Neural cell (in vitro differentiated cells): ENCODE results near the gene CTXN1. TPM values are rescaled to one million over a fixed set of nuclear protein-coding genes. Genes with fewer than 3 reads are reported as not detected.

Experiments
- H2AFZ ChIP-seq: fragments of 200-600, 300-800 bp; sonication (generic), shearing (Covaris generic); 2 replicates; pipeline ENCODE4 v1.6.0; 2014; ENCODE audit warnings: low read depth, mild to moderate bottlenecking, antibody characterized with exemption, low read length, moderate library complexity
- H3F3A ChIP-seq: fragments of 200-600 bp; shearing (Covaris generic); 2 replicates; pipeline ENCODE4 v1.6.1; 2016; ENCODE audit warnings: mild to moderate bottlenecking, moderate library complexity, mixed read lengths, antibody characterized with exemption, low read length; ENCODE audit not compliant: insufficient read depth, poor library complexity, severe bottlenecking
- H3K27ac ChIP-seq: fragments of 200-600, 300-800 bp; sonication (generic), shearing (Covaris generic); 2 replicates; pipeline ENCODE4 v1.5.1; 2014; ENCODE audit warnings: mild to moderate bottlenecking, low read length, moderate library complexity
- H3K27me3 ChIP-seq: fragments of 300-800, 200-600 bp; sonication (generic), shearing (Covaris generic); 2 replicates; pipeline ENCODE4 v1.6.0; 2014; ENCODE audit warnings: mild to moderate bottlenecking, low read depth, low read length, moderate library complexity; ENCODE audit not compliant: insufficient read depth
- H3K36me3 ChIP-seq: fragments of 300-800, 200-600 bp; sonication (generic), shearing (Covaris generic); 2 replicates; pipeline ENCODE4 v1.5.1; 2014; ENCODE audit warnings: mild to moderate bottlenecking, antibody characterized with exemption, low read length, moderate library complexity; ENCODE audit not compliant: insufficient read depth
- H3K4me2 ChIP-seq: fragments of 300-800, 200-600 bp; sonication (generic), shearing (Covaris generic); 2 replicates; pipeline ENCODE4 v1.6.0; 2014; ENCODE audit warnings: mild to moderate bottlenecking, low read length
- H3K4me3 ChIP-seq: fragments of 300-800, 200-600 bp; sonication (generic), shearing (Covaris generic); 2 replicates; pipeline ENCODE4 v1.5.1; 2014; ENCODE audit warnings: mild to moderate bottlenecking, low read length, moderate library complexity
- H3K79me2 ChIP-seq: fragments of 200-600 bp; shearing (Covaris generic); replicated peaks from 2 replicates; pipeline ENCODE4 v1.6.0; 2014; ENCODE audit warnings: mild to moderate bottlenecking, low read length, moderate library complexity; ENCODE audit not compliant: insufficient read depth
- H3K9ac ChIP-seq: fragments of 300-800, 200-600 bp; sonication (generic), shearing (Covaris generic); 2 replicates; pipeline ENCODE4 v1.6.1; 2016; ENCODE audit warnings: mild to moderate bottlenecking, low read length, mixed read lengths
- H3K9me2 ChIP-seq: fragments of 200-600 bp; shearing (Covaris generic); 2 replicates; pipeline ENCODE4 v1.6.1; 2016; ENCODE audit warnings: mild to moderate bottlenecking, low read length, mixed read lengths; ENCODE audit not compliant: insufficient read depth
- H3K9me3 ChIP-seq: fragments of 200-600, 300-800 bp; sonication (generic), shearing (Covaris generic); 2 replicates; pipeline ENCODE4 v1.6.1; 2016; ENCODE audit warnings: mild to moderate bottlenecking, mixed run types, low read length, moderate library complexity, mixed read lengths
- H4K20me1 ChIP-seq: fragments of 200-600 bp; shearing (Covaris generic); 2 replicates; pipeline ENCODE4 v1.6.1; 2016; ENCODE audit warnings: mild to moderate bottlenecking, mixed run types; ENCODE audit not compliant: insufficient read depth
- EP300 ChIP-seq: fragments of 450-650 bp; conservative IDR thresholded peaks from 2 replicates; pipeline ENCODE4 v1.6.1; 2014; ENCODE audit warnings: antibody characterized with exemption, mild to moderate bottlenecking, moderate library complexity; ENCODE audit not compliant: poor library complexity, severe bottlenecking
- EZH2 ChIP-seq: fragments of 200-600, 300-800 bp; shearing (Covaris generic), sonication (generic); IDR thresholded peaks from 2 replicates; pipeline ENCODE4 v1.6.1; 2014; ENCODE audit warnings: antibody characterized with exemption, low read length, borderline replicate concordance, mild to moderate bottlenecking; ENCODE audit not compliant: insufficient read depth, poor library complexity, severe bottlenecking
- MXI1 ChIP-seq: fragments of 450-650 bp; conservative IDR thresholded peaks from 2 replicates; pipeline ENCODE4 v1.6.1; 2014; ENCODE audit warnings: antibody characterized with exemption, mild to moderate bottlenecking; ENCODE audit not compliant: poor library complexity, severe bottlenecking
- POLR2AphosphoS5 ChIP-seq: IDR thresholded peaks from 2 replicates; pipeline ENCODE4 v1.6.1; 2012
- RAD21 ChIP-seq: fragments of 450-650 bp; conservative IDR thresholded peaks from 2 replicates; pipeline ENCODE4 v1.6.1; 2014; ENCODE audit warnings: antibody characterized with exemption, mild to moderate bottlenecking, moderate library complexity
- SMC3 ChIP-seq: fragments of 450-650 bp; conservative IDR thresholded peaks from 2 replicates; pipeline ENCODE4 v1.6.1; 2014; ENCODE audit warnings: antibody characterized with exemption, mild to moderate bottlenecking, moderate library complexity; ENCODE audit not compliant: poor library complexity
- TAF1 ChIP-seq: IDR thresholded peaks from 2 replicates; pipeline ENCODE4 v1.6.1; 2012; ENCODE audit warnings: low read depth
- polyA plus RNA-seq: library from polyadenylated mRNA; depleted of rRNA; stranded (reverse); fragments of >200 nt; gene quantifications from 2 replicates; pipeline ENCODE4 v1.2.3, GENCODE V29; 2014
- TF ChIP-seq, protein P1 (sequence below): fragments of 450-650 bp; IDR thresholded peaks from 2 replicates; pipeline ENCODE4 v1.5.1; 2014; ENCODE audit warnings: antibody characterized with exemption, mild to moderate bottlenecking, moderate library complexity; ENCODE audit not compliant: poor library complexity, severe bottlenecking

CTXN1 gene
- polyA plus RNA-seq, 1 donor from 2014 or later, result 24.7 TPM

DNA sequence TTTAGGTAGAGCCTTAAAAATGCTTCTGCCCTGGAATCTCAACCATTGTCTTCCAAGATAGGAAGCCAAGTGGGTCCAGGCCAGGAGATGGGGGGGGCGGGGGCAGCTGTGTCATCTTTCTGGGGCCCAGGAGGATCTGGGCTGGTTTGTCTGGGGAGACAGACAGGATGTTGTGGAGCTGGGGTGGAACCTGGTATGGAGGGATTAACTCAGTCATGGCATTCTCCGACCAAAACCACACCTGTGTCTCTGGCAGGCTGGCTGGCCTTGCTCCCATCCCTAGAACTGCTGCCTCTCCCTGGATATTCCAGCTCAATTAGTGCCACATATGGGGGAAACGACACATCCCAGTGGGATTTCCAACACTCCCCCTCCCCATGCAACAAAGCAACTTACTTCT is 25.0 kb downstream of the CTXN1 start:
- no peaks in the 10 kb centered on the region for H3F3A ChIP-seq
- no peak overlapping the region for H3K4me3 ChIP-seq
- H3K9me3 ChIP-seq, result no peaks in the 10 kb centered on the region
- H3K79me2 ChIP-seq, result peaks cover 19% of the 10 kb centered on the region
- no peaks in the 10 kb centered on the region for H3K9me2 ChIP-seq
- no peak overlapping the region for H3K4me2 ChIP-seq
- no peak overlapping the region for H2AFZ ChIP-seq
- H4K20me1 ChIP-seq, result no peaks in the 10 kb centered on the region
- no peaks in the 10 kb centered on the region for H3K27me3 ChIP-seq
- no peak for TF ChIP-seq POLR2AphosphoS5
- no peak for TF ChIP-seq EP300
- TF ChIP-seq, protein P1, sequence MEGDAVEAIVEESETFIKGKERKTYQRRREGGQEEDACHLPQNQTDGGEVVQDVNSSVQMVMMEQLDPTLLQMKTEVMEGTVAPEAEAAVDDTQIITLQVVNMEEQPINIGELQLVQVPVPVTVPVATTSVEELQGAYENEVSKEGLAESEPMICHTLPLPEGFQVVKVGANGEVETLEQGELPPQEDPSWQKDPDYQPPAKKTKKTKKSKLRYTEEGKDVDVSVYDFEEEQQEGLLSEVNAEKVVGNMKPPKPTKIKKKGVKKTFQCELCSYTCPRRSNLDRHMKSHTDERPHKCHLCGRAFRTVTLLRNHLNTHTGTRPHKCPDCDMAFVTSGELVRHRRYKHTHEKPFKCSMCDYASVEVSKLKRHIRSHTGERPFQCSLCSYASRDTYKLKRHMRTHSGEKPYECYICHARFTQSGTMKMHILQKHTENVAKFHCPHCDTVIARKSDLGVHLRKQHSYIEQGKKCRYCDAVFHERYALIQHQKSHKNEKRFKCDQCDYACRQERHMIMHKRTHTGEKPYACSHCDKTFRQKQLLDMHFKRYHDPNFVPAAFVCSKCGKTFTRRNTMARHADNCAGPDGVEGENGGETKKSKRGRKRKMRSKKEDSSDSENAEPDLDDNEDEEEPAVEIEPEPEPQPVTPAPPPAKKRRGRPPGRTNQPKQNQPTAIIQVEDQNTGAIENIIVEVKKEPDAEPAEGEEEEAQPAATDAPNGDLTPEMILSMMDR, result no peak
- TF ChIP-seq TAF1, result no peak
- TF ChIP-seq RAD21, result no peak
- TF ChIP-seq MXI1, result no peak
- TF ChIP-seq SMC3, result no peak
- no peak for TF ChIP-seq EZH2
- no peak overlapping the region for H3K9ac ChIP-seq
- no peaks in the 10 kb centered on the region for H3K36me3 ChIP-seq
- no peak overlapping the region for H3K27ac ChIP-seq

DNA sequence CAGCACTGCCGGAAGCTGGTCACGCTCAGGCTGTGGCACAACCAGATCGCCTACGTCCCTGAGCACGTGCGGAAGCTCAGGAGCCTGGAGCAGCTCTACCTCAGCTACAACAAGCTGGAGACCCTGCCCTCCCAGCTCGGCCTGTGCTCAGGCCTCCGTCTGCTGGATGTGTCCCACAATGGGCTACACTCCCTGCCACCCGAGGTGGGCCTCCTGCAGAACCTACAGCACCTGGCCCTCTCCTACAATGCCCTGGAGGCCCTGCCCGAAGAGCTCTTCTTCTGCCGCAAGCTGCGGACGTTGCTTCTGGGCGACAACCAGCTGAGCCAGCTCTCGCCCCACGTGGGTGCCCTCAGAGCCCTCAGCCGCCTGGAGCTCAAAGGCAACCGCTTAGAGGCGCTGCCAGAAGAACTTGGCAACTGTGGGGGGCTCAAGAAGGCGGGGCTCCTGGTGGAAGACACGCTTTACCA is 25.5 kb downstream of the CTXN1 start:
- TF ChIP-seq TAF1, result no peak
- no peak for TF ChIP-seq EP300
- TF ChIP-seq RAD21, result no peak
- no peak for TF ChIP-seq EZH2
- TF ChIP-seq, protein P1, result no peak
- peaks cover 14% of the 10 kb centered on the region for H3K79me2 ChIP-seq
- H3K9ac ChIP-seq, result no peak overlapping the region
- no peak overlapping the region for H3K4me2 ChIP-seq
- no peak overlapping the region for H3K27ac ChIP-seq
- no peak overlapping the region for H3K4me3 ChIP-seq
- H3F3A ChIP-seq, result no peaks in the 10 kb centered on the region
- H3K27me3 ChIP-seq, result no peaks in the 10 kb centered on the region
- H4K20me1 ChIP-seq, result no peaks in the 10 kb centered on the region
- H3K36me3 ChIP-seq, result no peaks in the 10 kb centered on the region
- no peak overlapping the region for H2AFZ ChIP-seq
- no peaks in the 10 kb centered on the region for H3K9me2 ChIP-seq
- no peaks in the 10 kb centered on the region for H3K9me3 ChIP-seq

DNA sequence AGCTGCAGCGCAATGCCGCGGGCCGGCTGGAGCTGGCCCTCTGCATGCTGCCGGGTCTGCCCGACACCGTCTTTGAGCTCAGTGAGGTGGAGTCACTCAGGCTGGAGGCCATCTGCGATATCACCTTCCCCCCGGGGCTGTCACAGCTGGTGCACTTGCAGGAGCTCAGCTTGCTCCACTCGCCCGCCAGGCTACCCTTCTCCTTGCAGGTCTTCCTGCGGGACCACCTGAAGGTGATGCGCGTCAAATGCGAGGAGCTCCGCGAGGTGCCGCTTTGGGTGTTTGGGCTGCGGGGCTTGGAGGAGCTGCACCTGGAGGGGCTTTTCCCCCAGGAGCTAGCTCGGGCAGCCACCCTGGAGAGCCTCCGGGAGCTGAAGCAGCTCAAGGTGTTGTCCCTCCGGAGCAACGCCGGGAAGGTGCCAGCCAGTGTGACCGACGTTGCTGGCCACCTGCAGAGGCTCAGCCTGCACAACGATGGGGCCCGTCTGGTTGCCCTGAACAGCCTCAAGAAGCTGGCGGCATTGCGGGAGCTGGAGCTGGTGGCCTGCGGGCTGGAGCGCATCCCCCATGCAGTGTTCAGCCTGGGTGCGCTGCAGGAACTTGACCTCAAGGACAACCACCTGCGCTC is 26.1 kb downstream of the CTXN1 start:
- Histone ChIP-seq H3K36me3 (no peaks in the 10 kb centered on the region), H3K27me3 (no peaks in the 10 kb centered on the region), H3K9ac (no peak overlapping the region), H2AFZ (no peak overlapping the region), H3K79me2 (peaks cover 8% of the 10 kb centered on the region), H3K9me2 (no peaks in the 10 kb centered on the region), H3F3A (no peaks in the 10 kb centered on the region), H3K4me2 (no peak overlapping the region), H3K27ac (no peak overlapping the region), H3K9me3 (no peaks in the 10 kb centered on the region), H3K4me3 (no peak overlapping the region), H4K20me1 (no peaks in the 10 kb centered on the region)
- no peak for TF ChIP-seq EP300
